MV-4-11 (cell line): Measurements from ENCODE around the gene BTF3.
"Not testable (repeated sequence)": the region's sequence is repeated elsewhere in the genome, so short reads cannot be mapped to it uniquely, and the experiment has no call there.

Experiments
- DNase-seq: peaks from one replicate; lab custom pipeline; 2025; lab: John Stamatoyannopoulos, UW

The BTF3 gene

DNA sequence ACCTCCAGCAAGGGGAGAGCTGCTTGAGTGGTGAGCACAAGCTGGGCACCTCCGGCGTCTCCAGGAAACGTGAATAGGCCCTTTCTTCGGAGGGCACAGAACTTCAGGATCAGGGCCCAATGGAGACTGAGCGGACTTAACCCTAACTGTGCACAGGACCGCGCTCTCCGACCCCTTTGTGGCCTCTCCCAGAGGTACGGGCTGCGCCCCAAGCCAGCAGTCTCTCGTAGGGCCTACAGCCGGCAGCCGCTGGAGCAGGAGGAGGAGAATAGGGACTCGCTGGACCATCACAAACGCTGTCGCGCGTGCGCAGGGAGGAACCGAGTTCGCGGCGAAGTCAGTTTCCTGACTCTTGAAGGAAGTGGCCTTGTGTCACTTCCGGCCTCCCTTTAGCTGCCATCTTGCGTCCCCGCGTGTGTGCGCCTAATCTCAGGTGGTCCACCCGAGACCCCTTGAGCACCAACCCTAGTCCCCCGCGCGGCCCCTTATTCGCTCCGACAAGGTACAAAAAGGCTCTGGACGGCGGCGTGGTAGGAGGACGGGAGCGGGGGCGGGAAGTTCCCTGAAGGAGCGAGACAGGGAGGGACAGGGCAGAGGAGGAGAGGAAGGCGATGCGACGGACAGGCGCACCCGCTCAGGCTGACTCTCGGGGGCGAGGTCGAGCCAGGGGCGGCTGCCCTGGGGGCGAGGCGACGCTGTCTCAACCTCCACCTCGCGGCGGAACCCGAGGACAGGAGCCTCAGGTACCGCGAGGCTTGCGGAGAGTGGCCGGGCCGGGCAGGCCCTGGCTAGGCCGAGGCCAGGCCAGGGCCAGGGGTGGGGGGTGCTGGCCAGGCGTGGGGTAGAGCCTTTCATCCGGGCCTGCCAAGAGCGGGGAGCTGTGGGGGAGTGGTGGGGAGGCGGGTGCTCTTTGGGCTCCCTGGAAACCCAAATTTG lies at the start of gene BTF3:
Gene BTF3 (plus strand): TSS at position 386 of the 936 bp plus-strand sequence. CDS start 226 bp downstream, at position 612.
- DNase-seq: peak; percentile 98

DNA sequence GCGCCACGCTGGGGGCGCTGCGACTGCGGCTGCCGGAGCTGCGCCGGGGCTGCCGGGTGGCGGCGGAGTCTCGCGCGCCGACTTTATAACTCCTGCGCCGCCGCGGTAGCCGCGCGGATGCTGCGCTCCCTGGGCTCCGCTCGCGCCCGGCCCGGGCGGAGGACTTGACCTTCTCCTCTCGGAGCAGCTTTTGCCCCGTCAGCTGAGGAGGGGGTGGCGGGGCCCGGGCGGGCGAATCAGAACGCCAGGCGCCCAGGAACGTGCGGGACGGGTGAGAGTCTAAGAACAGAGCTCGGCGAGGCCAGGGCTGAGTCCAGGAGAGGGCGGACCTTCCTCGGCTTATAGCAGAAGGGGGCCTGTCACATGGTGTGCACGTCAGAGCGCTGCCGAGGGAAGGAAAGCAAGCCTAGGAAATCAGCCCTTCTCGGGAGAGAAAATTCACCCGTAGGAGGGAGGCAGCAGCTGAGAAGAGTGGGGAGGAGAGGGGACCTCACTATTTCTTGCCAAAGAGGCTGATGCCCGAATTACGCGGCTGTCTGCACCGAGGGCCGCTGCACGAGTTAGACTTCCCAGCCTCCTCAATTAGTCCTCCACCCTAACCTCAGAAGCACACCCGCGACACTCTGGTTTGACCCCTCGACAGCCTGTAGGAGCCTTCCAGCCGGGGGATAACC lies 49.6 kb upstream of the BTF3 start, which contains the start of gene FOXD1:
Gene FOXD1 (minus strand): TSS at position 315 of the 674 bp plus-strand sequence. CDS start 415 bp downstream, outside the sequence.
- no peak for DNase-seq

DNA sequence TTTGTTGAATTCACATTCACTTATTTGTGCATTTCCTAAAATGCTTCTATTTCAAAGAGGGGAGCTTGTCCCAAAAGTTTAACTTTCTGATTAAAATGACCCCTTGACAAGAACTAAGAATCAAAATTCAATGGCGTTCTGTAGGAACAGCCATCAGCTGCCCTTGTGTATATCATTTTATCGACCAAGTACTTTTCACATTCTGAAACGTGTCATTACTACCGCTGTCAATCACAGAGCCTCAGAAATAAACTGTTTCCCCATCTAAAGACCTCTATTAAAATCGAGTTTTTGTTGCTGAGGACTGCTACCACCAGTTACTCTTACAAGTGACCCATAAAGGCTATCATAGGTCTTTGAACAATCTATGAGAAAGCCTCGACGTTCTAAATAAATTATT lies 48.1 kb upstream of the BTF3 start:
- no peak for DNase-seq

- no peak for DNase-seq
These were observed 47.5 kb upstream of the BTF3 start for GRCh38 chr5:73450672-73451223.

- peak; percentile 5 for DNase-seq
These were observed 46.8 kb upstream of the BTF3 start for GRCh38 chr5:73451224-73452130.

DNA sequence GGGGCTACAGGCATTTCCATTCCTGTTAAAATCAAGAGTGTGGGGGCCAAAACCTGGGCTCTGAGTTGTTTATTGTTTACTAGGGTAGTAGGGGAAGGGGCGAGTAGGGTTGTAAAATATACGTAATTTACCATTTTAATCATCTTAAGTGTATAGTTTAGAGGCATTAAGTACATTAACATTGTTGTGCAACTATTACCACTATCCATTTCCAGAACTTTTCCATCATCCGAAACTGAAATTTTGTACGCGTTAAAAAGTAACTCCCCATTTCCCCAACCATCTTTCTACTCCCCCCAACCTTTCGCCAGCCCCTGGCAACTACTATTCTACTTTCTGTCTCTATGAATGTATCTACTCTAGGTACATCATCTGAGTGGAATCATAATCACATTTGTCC lies 46.0 kb upstream of the BTF3 start:
- DNase-seq: no peak

DNA sequence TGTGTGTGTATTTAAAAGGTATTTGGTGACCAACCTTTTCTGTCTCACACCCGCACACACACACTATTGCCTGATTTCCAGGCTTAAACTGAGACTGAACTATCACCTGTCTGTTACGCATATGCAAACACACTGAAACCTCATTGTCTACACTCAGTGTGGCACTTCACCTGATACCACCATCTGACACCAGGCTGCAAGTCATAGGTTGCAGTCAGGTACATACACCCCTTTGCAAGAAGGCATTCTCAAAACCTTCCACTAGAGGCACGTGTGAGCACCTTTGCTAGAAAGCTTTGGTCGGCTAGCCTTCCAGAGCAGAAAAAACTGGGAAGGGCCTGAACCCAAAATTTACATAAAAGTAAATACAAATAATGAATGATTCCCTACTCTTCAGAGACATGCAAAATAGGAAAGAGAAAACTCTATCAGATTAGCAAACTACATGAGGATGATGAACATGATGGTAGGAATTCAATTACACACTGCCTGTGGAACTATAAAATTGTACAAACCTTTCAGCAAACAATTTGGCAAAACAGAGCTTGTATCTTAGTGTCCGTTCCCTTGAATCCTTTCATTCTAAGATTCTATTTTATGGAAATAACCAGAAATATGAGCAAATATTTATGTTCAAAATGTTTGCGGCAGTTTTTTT lies 43.7 kb upstream of the BTF3 start:
- peak; percentile 7 for DNase-seq

DNA sequence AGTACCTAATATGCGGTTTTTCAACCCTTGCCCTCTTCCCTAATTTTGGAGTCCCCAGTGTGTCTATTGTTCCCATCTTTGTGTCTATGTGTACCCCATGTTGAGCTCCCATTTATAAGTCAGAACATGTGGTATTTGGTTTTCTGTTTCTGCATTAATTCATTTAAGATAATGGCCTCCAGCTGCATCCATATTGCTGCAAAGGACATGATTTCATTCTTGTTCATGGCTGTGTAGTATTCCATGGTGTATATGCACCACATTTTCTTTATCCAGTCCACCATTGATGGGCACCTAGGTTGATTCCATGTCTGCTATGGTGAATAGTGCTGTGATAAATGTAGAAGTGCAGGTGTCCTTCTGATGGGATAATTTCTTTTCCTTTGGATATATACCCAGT lies 41.8 kb upstream of the BTF3 start:
- not testable (repeated sequence) for DNase-seq

DNA sequence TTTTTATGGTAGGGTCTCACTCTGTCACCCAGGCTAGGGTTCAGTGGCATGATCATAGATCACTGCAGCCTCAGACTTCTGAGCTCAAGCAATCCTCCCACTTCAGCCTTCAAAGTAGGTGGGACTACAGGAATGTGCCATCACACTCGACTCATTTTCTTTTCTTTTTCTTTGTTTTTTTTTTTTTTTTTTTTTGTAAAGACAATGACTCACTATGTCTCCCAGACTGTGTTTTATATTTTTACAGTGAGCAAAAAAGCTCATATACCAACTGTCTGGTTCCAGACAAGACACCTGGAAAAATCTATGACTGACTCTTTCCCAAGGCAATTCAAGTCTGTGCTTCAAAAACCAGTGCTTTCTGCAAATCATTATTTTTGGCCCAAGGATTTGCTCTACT lies 38.9 kb upstream of the BTF3 start:
- DNase-seq: no peak

- DNase-seq: no peak
These were observed 38.1 kb upstream of the BTF3 start for GRCh38 chr5:73460133-73460532.

DNA sequence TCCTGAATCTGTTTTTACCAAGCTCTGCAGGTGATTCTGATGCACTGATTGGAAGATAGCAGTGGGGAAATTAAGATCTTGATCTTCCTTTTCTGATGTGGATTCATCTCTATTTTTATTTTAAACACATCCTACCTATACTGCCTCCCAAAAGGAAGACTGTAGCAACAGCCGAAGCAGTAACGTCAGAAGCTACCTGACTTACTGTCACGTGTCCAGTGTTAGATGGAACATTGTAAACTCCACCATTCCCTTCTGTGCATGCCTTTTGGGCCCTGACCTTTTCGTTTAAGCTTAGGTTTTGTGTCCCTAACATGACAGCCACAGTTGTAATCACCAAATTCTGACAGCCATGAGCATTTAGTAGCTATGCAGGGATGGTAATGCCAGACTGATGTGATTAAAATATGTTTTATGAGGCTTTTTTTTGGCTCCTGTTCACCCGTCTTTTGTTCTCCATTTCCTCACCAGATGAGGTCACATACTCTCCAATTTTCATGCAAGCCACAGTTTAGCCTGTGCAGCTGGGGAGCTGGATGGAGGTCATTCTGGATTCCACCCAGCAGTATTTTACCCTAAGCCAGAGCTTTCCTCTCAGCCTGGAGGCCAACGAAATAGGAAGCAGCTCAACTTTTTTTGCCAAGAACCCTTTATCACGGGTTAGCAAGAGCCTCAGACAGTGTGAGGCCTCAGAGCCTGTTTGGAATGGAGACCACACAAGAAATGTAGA lies 34.1 kb upstream of the BTF3 start:
- no peak for DNase-seq

DNA sequence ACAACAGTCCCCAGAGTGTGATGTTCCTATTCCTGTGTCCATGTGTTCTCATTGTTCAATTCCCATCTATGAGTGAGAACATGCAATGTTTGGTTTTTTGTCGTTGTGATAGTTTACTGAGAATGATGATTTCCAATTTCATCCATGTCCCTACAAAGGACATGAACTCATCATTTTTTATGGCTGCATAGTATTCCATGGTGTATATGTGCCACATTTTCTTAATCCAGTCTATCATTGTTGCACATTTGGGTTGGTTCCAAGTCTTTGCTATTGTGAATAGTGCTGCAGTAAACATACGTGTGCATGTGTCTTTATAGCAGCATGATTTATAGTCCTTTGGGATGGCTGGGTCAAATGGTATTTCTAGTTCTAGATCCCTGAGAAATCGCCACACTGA lies 29.6 kb upstream of the BTF3 start:
- not testable (repeated sequence) for DNase-seq

DNA sequence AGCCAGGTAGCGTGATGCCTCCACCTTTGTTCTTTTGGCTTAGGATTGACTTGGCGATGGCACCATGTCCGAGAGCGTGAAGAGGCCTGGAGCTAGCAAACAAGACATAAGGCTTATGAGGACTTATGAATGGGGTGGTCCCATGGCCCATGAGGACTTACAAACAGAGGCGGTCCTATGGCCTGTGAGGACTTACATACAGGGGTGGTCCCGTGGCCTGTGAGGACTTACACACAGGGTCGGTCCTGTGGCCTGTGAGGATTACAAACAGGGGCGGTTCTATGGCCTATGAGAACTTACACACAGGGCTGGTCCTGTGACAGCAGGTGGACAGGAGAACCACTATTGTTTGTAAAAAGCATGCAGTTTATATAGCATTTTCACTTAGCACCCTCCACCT lies 28.4 kb upstream of the BTF3 start:
- DNase-seq: no peak

DNA sequence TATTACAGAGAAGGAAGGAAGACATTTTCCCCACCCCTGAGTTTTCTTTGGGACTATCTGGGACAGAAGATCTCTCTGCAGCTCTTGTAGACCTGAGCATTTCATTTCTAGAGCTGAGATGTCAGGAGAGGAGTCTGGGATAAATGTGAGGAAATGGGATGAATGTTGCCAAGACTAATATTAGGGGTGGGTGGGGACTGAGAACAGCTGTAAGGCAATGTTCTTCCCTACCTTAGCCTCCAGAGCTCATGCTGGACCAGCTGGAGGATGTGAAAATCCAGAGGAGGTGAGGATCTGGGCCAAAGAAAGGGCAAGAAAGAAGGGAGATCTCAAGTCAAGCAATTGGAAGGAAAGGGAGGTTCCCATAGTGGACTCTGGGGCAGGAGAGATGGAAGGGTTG lies 26.6 kb upstream of the BTF3 start:
- DNase-seq: no peak

DNA sequence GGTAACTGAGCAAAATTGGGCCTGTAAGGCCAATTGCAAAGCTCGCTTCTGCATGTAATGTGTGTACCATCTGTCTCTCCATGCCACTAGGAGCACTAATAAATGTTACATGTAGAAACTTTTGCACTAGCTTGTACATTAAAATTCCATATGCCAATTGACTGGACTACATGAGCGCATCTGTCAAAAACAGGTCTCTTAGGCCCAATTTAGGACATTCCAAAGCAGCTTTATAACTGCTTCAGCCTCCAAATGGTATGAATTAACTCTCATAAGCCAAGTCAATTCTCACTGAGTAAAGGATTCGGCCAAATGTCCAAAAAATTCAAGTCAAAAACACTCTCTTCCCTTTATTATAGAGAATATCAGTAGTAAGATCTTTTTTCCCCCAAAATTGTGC lies 26.1 kb upstream of the BTF3 start:
- DNase-seq: no peak

GRCh38 chr5:73480500-73480899 lies 17.7 kb upstream of the BTF3 start:
- no peak for DNase-seq

DNA sequence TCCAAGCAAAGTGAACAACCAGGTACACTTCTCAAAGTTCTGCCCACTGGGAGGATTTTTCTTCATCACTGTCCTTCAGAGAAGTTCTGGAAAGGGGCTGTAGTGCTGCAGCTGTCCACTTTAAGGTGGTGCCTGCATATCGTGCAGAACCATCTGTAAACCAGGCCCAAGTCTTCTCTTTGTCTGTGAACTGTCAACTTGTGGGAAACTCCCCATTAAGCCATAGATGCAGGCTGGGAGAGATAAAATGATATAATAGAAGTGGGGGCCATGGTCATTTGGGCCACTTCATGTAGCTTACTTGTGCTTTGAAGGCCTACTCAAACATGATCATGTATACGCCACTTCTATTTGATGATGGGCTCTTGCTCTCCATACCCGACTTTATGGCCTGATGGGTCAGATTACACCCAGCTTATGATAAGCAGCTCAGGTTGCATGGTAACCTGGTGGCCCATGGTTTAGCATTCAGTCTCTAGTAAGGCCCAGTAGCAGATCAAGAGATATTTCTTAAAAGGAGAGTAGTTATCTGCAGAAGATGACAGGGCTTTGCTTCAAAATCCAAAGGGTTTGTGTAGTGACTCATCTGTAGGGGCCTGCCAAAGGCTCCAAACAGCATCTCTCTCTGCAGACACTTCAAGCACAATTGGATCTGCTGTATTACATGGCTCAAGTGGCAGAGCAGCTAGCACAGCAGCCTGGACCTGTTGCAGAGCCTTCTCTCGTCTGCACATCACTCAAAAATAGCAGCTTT lies 15.7 kb upstream of the BTF3 start:
- no peak for DNase-seq

DNA sequence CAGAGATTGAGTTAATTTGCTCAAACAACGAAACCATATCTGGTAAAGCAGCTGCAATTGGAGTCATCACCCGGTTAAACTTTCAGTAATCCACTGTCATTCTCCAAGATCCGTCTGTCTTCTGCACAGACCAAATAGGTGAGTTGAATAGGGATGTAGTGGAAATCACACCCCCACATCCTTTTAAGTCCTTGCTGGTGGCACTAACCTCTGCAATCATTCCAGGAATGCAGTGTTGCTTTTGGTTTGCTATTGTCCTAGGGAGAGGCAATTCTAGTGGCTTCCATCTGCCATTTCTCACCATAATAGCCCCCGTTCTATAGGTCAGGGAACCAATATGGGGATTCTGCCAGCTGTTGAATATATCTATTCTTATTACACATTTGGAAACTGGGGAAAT lies 14.6 kb upstream of the BTF3 start:
- no peak for DNase-seq

DNA sequence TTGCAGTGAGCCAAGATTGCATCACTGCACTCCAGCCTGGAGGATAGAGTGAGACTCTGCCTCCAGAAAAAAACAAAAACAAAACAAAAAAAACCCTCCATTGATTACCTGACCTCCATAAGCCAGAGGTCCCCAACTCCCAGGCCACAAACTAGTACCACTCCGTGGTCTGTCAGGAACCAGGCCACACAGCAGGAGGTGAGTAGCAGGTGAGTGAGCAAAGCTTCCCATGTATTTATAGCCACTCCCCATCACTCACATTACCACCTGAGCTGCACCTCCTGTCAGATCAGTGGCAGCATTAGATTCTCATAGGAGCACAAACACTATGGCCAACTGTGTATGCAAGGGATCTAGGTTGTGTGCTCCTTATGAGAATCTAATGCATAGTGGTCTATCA lies 13.7 kb upstream of the BTF3 start:
- DNase-seq: no peak

DNA sequence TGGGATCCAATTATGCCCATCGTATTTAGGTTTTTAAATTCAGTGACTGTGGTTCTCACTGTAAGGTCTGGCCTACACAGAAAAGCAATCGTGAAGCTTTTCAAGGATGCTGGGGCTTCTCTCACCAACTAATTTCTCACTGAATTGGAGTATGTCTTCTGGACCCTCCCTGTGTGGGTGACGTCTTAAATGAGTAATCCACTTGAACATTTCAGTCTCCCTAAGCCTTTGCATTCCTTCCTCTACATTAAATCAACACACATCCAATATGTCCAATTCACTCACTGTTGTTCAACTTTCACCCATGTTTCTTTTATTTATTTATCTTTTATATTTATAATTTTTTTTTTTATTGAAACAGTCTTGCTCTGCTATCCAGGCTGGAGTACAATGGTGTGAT lies 12.5 kb upstream of the BTF3 start:
- no peak for DNase-seq
